Left lung (tissue), 14 donors: ENCODE data around the gene RBPJL. TPM values are rescaled to one million over a fixed set of nuclear protein-coding genes. Genes with fewer than 3 reads are reported as not detected.

ENCODE experiments used
- ATAC-seq: fragments of 200-7000 bp; cut with Tn5 transposase; one replicate; pipeline ENCODE4 v1.9.1; 2020; ENCODE audit warnings: moderate library complexity
- DNase-seq, 4 donors: peaks; one replicate each; pipeline ENCODE4 v3.0.0-alpha.2; 2013 to 2020
- H3K27ac ChIP-seq, 2 donors: fragments of 200-600 bp; sonication (generic) in 1 of 2; one replicate each; pipeline versions ENCODE4 v1.5.0 to v1.8.0; 2020 to 2021
- H3K27me3 ChIP-seq, 2 donors: fragments of 200-600 bp; sonication (generic) in 1 of 2; one replicate each; pipeline versions ENCODE4 v1.5.0 to v1.8.0; 2020 to 2021
- H3K36me3 ChIP-seq, 2 donors: fragments of 200-600 bp; sonication (generic) in 1 of 2; one replicate each; pipeline versions ENCODE4 v1.5.0 to v1.8.0; 2020 to 2021
- H3K4me1 ChIP-seq, 2 donors: fragments of 200-600 bp; one replicate each; pipeline ENCODE4 v1.8.0; 2021
- H3K4me3 ChIP-seq, 2 donors: fragments of 200-600 bp; sonication (generic) in 1 of 2; one replicate each; pipeline versions ENCODE4 v1.5.0 to v1.8.0; 2020 to 2021; ENCODE audit warnings: mild to moderate bottlenecking in 1 of 2
- H3K9me3 ChIP-seq, 2 donors: fragments of 200-600 bp; sonication (generic) in 1 of 2; one replicate each; pipeline versions ENCODE4 v1.5.0 to v1.8.0; 2020 to 2021
- intact Hi-C, 2 donors: fragments of 100-400 bp; cut with DNase I; formaldehyde crosslinking; loops; one replicate each; pipeline versions ENCODE4 v1.11.2 to v1.14.2; 2022
- long read RNA-seq, 12 donors: library from polyadenylated mRNA in 2 of 12; unstranded in 2 of 12; transcript quantifications; one replicate each; pipeline ENCODE4 v2.0.0 and lab custom pipeline, GENCODE V29; 2019 to 2026
- polyA plus RNA-seq, 6 donors: library from polyadenylated mRNA; unstranded; fragments of 120-200 nt; gene quantifications; one replicate each; pipeline ENCODE4 v1.2.1, GENCODE V29; 2013; ENCODE audit not compliant: insufficient read length in 6 of 6
- total RNA-seq, 2 donors: library from RNA; stranded (reverse); fragmentation: NEBNext Ultra II Directional; extraction: Animal tissue kit (Norgen Biotek cat#: 25700); gene quantifications; one replicate each; pipeline ENCODE4 v1.2.1, GENCODE V29; 2021
- TF ChIP-seq, protein P1 (sequence below), 2 donors: fragments of 200-600 bp; sonication (generic) in 1 of 2; IDR thresholded peaks; one replicate each; pipeline versions ENCODE4 v1.5.0 to v1.8.0; 2021; ENCODE audit warnings: antibody characterized with exemption in 2 of 2
- donor health status: DM: no; HTN: yes; CAD: no.
- donor health status: DM: no; HTN: no; CAD: no.

The RBPJL gene, protein sequence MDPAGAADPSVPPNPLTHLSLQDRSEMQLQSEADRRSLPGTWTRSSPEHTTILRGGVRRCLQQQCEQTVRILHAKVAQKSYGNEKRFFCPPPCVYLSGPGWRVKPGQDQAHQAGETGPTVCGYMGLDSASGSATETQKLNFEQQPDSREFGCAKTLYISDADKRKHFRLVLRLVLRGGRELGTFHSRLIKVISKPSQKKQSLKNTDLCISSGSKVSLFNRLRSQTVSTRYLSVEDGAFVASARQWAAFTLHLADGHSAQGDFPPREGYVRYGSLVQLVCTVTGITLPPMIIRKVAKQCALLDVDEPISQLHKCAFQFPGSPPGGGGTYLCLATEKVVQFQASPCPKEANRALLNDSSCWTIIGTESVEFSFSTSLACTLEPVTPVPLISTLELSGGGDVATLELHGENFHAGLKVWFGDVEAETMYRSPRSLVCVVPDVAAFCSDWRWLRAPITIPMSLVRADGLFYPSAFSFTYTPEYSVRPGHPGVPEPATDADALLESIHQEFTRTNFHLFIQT
- total RNA-seq, result not detected
- polyA plus RNA-seq, result not detected
- long read RNA-seq, donor 1, result 0 reads
- long read RNA-seq, donor 2, result 0 reads
- long read RNA-seq, donor 3, result 0 reads
- long read RNA-seq, donor 4, result 0 reads
- long read RNA-seq, donor 5, result 0 reads
- long read RNA-seq, donor 6, result 0 reads
- long read RNA-seq, donor 7, result 0 reads
- long read RNA-seq, donor 8, result 0 reads
- long read RNA-seq, donor 9, result 0 reads
- long read RNA-seq, donor 10, result 0 reads
- long read RNA-seq, donor 11, result 0 reads
- long read RNA-seq, donor 12, result 0 reads

DNA sequence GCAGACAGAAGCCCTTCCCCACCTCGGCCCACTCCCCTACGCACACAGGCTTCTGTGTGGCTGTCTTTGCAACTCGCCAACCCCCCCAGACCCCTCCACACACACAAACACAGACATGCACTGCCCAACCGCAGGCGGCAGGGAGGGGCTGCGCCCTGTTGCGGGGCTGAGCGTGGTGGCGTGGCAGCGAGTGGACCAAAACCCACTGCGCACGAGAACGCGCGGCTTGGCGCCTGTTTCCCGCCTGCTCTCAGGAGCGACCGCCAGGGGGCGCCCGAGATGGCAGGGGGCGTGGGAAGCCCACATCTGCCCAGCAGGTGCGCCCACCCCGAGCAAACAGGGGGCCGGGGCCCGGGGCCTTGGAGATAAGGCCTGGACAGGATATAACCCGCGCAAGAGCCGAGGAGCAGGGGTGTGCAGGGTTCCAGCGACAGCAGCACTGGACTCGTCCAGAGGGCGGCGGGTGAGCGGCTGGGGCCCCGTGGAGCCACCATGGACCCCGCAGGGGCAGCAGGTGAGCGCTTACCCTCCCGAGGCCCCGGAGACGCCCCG lies at the start of gene RBPJL:
Gene RBPJL (plus strand): TSS at position 410 of the 552 bp plus-strand sequence. CDS start 83 bp downstream, at position 493.
- Histone ChIP-seq H3K9me3 (no peaks in the 10 kb centered on the region), H3K36me3 (no peaks in the 10 kb centered on the region), H3K27ac (no peak within 1 kb of the TSS), H3K4me1 (peaks cover 0 to 9% of the 10 kb centered on the region in 2 donors), H3K27me3 (peaks cover 28 to 71% of the 10 kb centered on the region in 2 donors), H3K4me3 (no peak within 1 kb of the TSS)
- TF ChIP-seq, protein P1, sequence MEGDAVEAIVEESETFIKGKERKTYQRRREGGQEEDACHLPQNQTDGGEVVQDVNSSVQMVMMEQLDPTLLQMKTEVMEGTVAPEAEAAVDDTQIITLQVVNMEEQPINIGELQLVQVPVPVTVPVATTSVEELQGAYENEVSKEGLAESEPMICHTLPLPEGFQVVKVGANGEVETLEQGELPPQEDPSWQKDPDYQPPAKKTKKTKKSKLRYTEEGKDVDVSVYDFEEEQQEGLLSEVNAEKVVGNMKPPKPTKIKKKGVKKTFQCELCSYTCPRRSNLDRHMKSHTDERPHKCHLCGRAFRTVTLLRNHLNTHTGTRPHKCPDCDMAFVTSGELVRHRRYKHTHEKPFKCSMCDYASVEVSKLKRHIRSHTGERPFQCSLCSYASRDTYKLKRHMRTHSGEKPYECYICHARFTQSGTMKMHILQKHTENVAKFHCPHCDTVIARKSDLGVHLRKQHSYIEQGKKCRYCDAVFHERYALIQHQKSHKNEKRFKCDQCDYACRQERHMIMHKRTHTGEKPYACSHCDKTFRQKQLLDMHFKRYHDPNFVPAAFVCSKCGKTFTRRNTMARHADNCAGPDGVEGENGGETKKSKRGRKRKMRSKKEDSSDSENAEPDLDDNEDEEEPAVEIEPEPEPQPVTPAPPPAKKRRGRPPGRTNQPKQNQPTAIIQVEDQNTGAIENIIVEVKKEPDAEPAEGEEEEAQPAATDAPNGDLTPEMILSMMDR (IDR thresholded peaks at IDR 0.05), result peak; percentile 72 to 83
- ATAC-seq (peak; percentile 31), DNase-seq (peak in 1 of 4 donors; percentile 89)
- intact Hi-C loops, result no loop called here

DNA sequence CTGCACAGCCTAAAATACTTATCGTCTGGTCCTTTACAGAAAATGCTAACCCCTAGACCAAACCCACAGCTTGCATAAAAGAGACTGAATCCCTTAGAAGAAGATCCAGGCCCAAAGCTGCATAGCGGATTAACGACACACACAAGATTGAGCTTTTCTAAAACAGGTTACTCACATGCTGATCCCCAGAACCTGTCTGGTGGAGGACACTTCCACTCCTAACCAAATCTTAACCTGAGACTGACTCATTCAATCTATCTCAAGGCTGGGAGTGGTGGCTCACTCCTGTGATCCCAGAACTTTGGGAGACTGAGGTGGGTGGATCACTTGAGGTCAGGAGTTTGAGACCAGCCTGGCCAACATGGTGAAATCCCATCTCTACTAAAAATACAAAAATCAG lies 49.5 kb upstream of the RBPJL start:
- peaks cover 10 to 40% of the 10 kb centered on the region in 2 donors for H3K4me1 ChIP-seq
- H3K36me3 ChIP-seq, result no peaks in the 10 kb centered on the region
- intact Hi-C loops, result no loop called here
- no peaks in the 10 kb centered on the region for H3K9me3 ChIP-seq
- DNase-seq, result no peak
- no peak for ATAC-seq
- no peaks in the 10 kb centered on the region for H3K27me3 ChIP-seq
- no peak overlapping the region for H3K27ac ChIP-seq
- TF ChIP-seq, protein P1 (IDR thresholded peaks at IDR 0.05), result no peak
- H3K4me3 ChIP-seq, result no peak overlapping the region

DNA sequence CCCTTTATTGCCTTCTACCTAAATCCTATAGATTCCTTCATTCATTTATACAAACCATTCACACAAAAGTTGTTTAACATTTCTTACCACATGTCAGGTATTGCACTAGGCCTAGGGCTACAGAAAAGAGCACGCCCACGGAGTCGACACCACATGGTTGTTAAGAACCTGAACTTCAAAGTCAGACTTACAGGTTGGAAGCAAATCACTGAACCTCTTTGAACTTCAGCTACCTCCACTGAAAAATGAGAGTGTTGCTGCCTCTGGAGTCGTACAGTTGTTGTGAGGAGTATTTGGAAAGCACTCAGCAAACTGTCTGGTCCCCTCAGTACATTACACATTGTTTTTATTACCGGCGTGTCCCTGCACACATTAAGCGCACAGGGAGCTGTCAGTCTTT lies 48.9 kb upstream of the RBPJL start:
- intact Hi-C loops, result no loop called here
- Histone ChIP-seq H3K27ac (no peak overlapping the region), H3K36me3 (no peaks in the 10 kb centered on the region), H3K9me3 (no peaks in the 10 kb centered on the region), H3K4me3 (no peak overlapping the region), H3K4me1 (peaks cover 10 to 34% of the 10 kb centered on the region in 2 donors), H3K27me3 (no peaks in the 10 kb centered on the region)
- ATAC-seq, result no peak
- TF ChIP-seq, protein P1 (IDR thresholded peaks at IDR 0.05), result no peak
- DNase-seq, result no peak

DNA sequence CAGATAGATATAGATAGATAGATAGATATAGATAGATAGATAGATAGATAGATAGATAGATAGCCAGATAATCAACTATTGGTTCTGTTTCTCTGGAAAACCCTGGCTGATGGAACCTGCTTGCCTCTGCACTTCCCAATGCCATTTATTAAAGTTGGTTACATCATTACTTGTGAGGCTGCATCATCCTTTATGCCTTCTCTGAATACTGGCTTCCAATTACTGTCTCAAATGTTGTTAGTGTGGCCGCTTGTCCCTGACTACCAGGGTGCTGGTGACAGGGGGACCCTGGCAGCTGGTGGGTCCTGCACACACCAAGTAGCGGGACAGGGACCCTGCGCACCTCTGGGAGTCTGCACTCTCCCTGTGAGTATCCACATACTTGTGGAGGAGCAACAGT lies 48.4 kb upstream of the RBPJL start:
- TF ChIP-seq, protein P1 (IDR thresholded peaks at IDR 0.05), result no peak
- Histone ChIP-seq H3K4me3 (no peak overlapping the region), H3K27me3 (no peaks in the 10 kb centered on the region), H3K27ac (no peak overlapping the region), H3K36me3 (no peaks in the 10 kb centered on the region), H3K9me3 (no peaks in the 10 kb centered on the region), H3K4me1 (peaks cover 10 to 32% of the 10 kb centered on the region in 2 donors)
- DNase-seq (no peak), ATAC-seq (no peak)
- intact Hi-C loops, result no loop called here

DNA sequence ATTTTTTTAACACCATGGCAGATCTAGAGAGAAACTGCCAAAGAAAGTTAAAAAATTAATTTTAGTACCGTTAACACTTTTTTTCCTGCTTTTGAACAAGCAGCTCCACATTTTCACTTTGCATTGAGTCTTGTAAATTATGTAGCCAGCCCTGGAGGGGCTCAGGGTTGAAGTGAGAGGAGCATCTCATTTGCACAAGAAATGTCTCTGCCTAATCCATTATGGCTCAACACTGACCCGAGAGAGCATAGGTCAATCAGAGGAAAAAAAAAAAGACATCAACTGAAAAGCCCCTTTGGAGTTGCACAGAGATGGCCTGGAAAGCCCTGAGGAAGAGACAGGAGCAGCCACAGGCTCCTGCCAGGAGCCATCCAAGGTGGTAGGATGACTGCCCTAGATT lies 48.0 kb upstream of the RBPJL start:
- Histone ChIP-seq H3K27ac (no peak overlapping the region), H3K4me3 (no peak overlapping the region), H3K27me3 (no peaks in the 10 kb centered on the region), H3K36me3 (no peaks in the 10 kb centered on the region), H3K4me1 (peaks cover 10 to 28% of the 10 kb centered on the region in 2 donors), H3K9me3 (no peaks in the 10 kb centered on the region)
- intact Hi-C loops, result no loop called here
- DNase-seq, result no peak
- no peak for ATAC-seq
- TF ChIP-seq, protein P1 (IDR thresholded peaks at IDR 0.05), result no peak
